ENCODE data around the gene ZFP3.
"Not testable (repeated sequence)": the region's sequence is repeated elsewhere in the genome, so short reads cannot be mapped to it uniquely, and the experiment has no call there.

The ZFP3 gene

GRCh38 chr17:5078106-5079028 is at the start of gene ZFP3:
ZFP3 (plus strand) TSS chr17:5078467; CDS start chr17:5091505, 13,038 bp downstream.
- H3K4me3 ChIP-seq (ENCODE audit: low read length) = peak within 1 kb of the TSS; percentile 10; the same call in 1 of the 2 replicates
- H3K4me1 ChIP-seq (ENCODE audit: control insufficient read depth, insufficient read depth, low read length) = peaks cover 4% of the 10 kb centered on the region; the same call in 1 of the 2 replicates
- WGBS (ENCODE audit: insufficient coverage, insufficient read length) = 100% methylated on average over 4 of the region's 75 CpGs
- H3K27ac ChIP-seq (ENCODE audit: low read length) = no peak within 1 kb of the TSS
- no peak for DNase-seq (ENCODE audit: low read depth, low spot score)
- H3K9me3 ChIP-seq (ENCODE audit: control insufficient read depth, insufficient read depth, low read length) = no peaks in the 10 kb centered on the region
- no peaks in the 10 kb centered on the region for H3K36me3 ChIP-seq (ENCODE audit: control insufficient read depth, insufficient read depth, low read length)
- H3K27me3 ChIP-seq (ENCODE audit: control insufficient read depth, insufficient read depth, low read length) = no peaks in the 10 kb centered on the region

- H3K36me3 ChIP-seq (ENCODE audit: control insufficient read depth, insufficient read depth, low read length); H3K27ac ChIP-seq (ENCODE audit: low read length); H3K4me3 ChIP-seq (ENCODE audit: low read length); H3K4me1 ChIP-seq (ENCODE audit: control insufficient read depth, insufficient read depth, low read length); H3K27me3 ChIP-seq (ENCODE audit: control insufficient read depth, insufficient read depth, low read length); DNase-seq (ENCODE audit: low read depth, low spot score); H3K9me3 ChIP-seq (ENCODE audit: control insufficient read depth, insufficient read depth, low read length): not testable (repeated sequence)
- no CpG with 5 or more reads among the region's 2 CpGs for WGBS (ENCODE audit: insufficient coverage, insufficient read length)
Measured at GRCh38 chr17:5030168-5030567, 48.1 kb upstream of the ZFP3 start.

GRCh38 chr17:5031365-5032082 is 46.7 kb upstream of the ZFP3 start:
- H3K27me3 ChIP-seq (ENCODE audit: control insufficient read depth, insufficient read depth, low read length) = no peaks in the 10 kb centered on the region
- H3K4me1 ChIP-seq (ENCODE audit: control insufficient read depth, insufficient read depth, low read length) = no peaks in the 10 kb centered on the region
- no peaks in the 10 kb centered on the region for H3K36me3 ChIP-seq (ENCODE audit: control insufficient read depth, insufficient read depth, low read length)
- no peaks in the 10 kb centered on the region for H3K9me3 ChIP-seq (ENCODE audit: control insufficient read depth, insufficient read depth, low read length)
- peak; percentile 57 for DNase-seq (ENCODE audit: low read depth, low spot score)
- H3K27ac ChIP-seq (ENCODE audit: low read length) = no peak overlapping the region
- WGBS (ENCODE audit: insufficient coverage, insufficient read length) = no CpG with 5 or more reads among the region's 48 CpGs
- peak overlapping the region; percentile 20; the same call in 1 of the 2 replicates for H3K4me3 ChIP-seq (ENCODE audit: low read length)

- WGBS (ENCODE audit: insufficient coverage, insufficient read length) = no CpG with 5 or more reads among the region's 6 CpGs
- H3K4me1 ChIP-seq (ENCODE audit: control insufficient read depth, insufficient read depth, low read length) = no peaks in the 10 kb centered on the region
- H3K27ac ChIP-seq (ENCODE audit: low read length) = no peak overlapping the region
- no peaks in the 10 kb centered on the region for H3K9me3 ChIP-seq (ENCODE audit: control insufficient read depth, insufficient read depth, low read length)
- no peaks in the 10 kb centered on the region for H3K36me3 ChIP-seq (ENCODE audit: control insufficient read depth, insufficient read depth, low read length)
- no peak overlapping the region for H3K4me3 ChIP-seq (ENCODE audit: low read length)
- no peak for DNase-seq (ENCODE audit: low read depth, low spot score)
- no peaks in the 10 kb centered on the region for H3K27me3 ChIP-seq (ENCODE audit: control insufficient read depth, insufficient read depth, low read length)
Measured at GRCh38 chr17:5032865-5033264, 45.4 kb upstream of the ZFP3 start.

GRCh38 chr17:5033352-5034015 is 44.8 kb upstream of the ZFP3 start:
- DNase-seq (ENCODE audit: low read depth, low spot score) = no peak
- Histone ChIP-seq H3K4me3 (ENCODE audit: low read length) (no peak overlapping the region), H3K27ac (ENCODE audit: low read length) (no peak overlapping the region)

GRCh38 chr17:5034063-5034462 is 44.2 kb upstream of the ZFP3 start:
- Histone ChIP-seq H3K27me3 (ENCODE audit: control insufficient read depth, insufficient read depth, low read length) (no peaks in the 10 kb centered on the region), H3K4me1 (ENCODE audit: control insufficient read depth, insufficient read depth, low read length) (no peaks in the 10 kb centered on the region), H3K27ac (ENCODE audit: low read length) (no peak overlapping the region), H3K4me3 (ENCODE audit: low read length) (no peak overlapping the region), H3K36me3 (ENCODE audit: control insufficient read depth, insufficient read depth, low read length) (no peaks in the 10 kb centered on the region), H3K9me3 (ENCODE audit: control insufficient read depth, insufficient read depth, low read length) (no peaks in the 10 kb centered on the region)
- DNase-seq (ENCODE audit: low read depth, low spot score) = no peak
- no CpG with 5 or more reads among the region's 5 CpGs for WGBS (ENCODE audit: insufficient coverage, insufficient read length)

More at GRCh38 chr17:5033352-5034015, 44.8 kb upstream of the ZFP3 start:
- H3K27me3 ChIP-seq (ENCODE audit: control insufficient read depth, insufficient read depth, low read length) = no peaks in the 10 kb centered on the region
- H3K9me3 ChIP-seq (ENCODE audit: control insufficient read depth, insufficient read depth, low read length) = no peaks in the 10 kb centered on the region
- H3K4me1 ChIP-seq (ENCODE audit: control insufficient read depth, insufficient read depth, low read length) = no peaks in the 10 kb centered on the region
- H3K36me3 ChIP-seq (ENCODE audit: control insufficient read depth, insufficient read depth, low read length) = no peaks in the 10 kb centered on the region
- no CpG with 5 or more reads among the region's 13 CpGs for WGBS (ENCODE audit: insufficient coverage, insufficient read length)

GRCh38 chr17:5034651-5035050 is 43.6 kb upstream of the ZFP3 start:
- H3K27ac ChIP-seq (ENCODE audit: low read length) = no peak overlapping the region
- H3K4me3 ChIP-seq (ENCODE audit: low read length) = no peak overlapping the region
- no peaks in the 10 kb centered on the region for H3K4me1 ChIP-seq (ENCODE audit: control insufficient read depth, insufficient read depth, low read length)
- no CpG with 5 or more reads among the region's 14 CpGs for WGBS (ENCODE audit: insufficient coverage, insufficient read length)
- no peaks in the 10 kb centered on the region for H3K36me3 ChIP-seq (ENCODE audit: control insufficient read depth, insufficient read depth, low read length)
- DNase-seq (ENCODE audit: low read depth, low spot score) = no peak
- no peaks in the 10 kb centered on the region for H3K27me3 ChIP-seq (ENCODE audit: control insufficient read depth, insufficient read depth, low read length)
- no peaks in the 10 kb centered on the region for H3K9me3 ChIP-seq (ENCODE audit: control insufficient read depth, insufficient read depth, low read length)

GRCh38 chr17:5035315-5035714 is 43.0 kb upstream of the ZFP3 start, which contains the start of gene SLC52A1:
SLC52A1 (minus strand) TSS chr17:5035426; CDS start chr17:5034606, 820 bp downstream.
- WGBS (ENCODE audit: insufficient coverage, insufficient read length) = no CpG with 5 or more reads among the region's 24 CpGs
- peak within 1 kb of the TSS; percentile 22; the same call in 1 of the 2 replicates for H3K4me3 ChIP-seq (ENCODE audit: low read length)
- no peak for DNase-seq (ENCODE audit: low read depth, low spot score)

GRCh38 chr17:5042157-5043022 is 35.9 kb upstream of the ZFP3 start:
- no peak for DNase-seq (ENCODE audit: low read depth, low spot score)
- no peaks in the 10 kb centered on the region for H3K4me1 ChIP-seq (ENCODE audit: control insufficient read depth, insufficient read depth, low read length)
- no peaks in the 10 kb centered on the region for H3K27me3 ChIP-seq (ENCODE audit: control insufficient read depth, insufficient read depth, low read length)
- no peaks in the 10 kb centered on the region for H3K9me3 ChIP-seq (ENCODE audit: control insufficient read depth, insufficient read depth, low read length)
- no CpG with 5 or more reads among the region's 15 CpGs for WGBS (ENCODE audit: insufficient coverage, insufficient read length)
- no peaks in the 10 kb centered on the region for H3K36me3 ChIP-seq (ENCODE audit: control insufficient read depth, insufficient read depth, low read length)
- no peak overlapping the region for H3K27ac ChIP-seq (ENCODE audit: low read length)
- no peak overlapping the region for H3K4me3 ChIP-seq (ENCODE audit: low read length)

More at GRCh38 chr17:5035315-5035714, 43.0 kb upstream of the ZFP3 start, which contains the start of gene SLC52A1:
- Histone ChIP-seq H3K27me3 (ENCODE audit: control insufficient read depth, insufficient read depth, low read length) (no peaks in the 10 kb centered on the region), H3K27ac (ENCODE audit: low read length) (no peak within 1 kb of the TSS), H3K4me1 (ENCODE audit: control insufficient read depth, insufficient read depth, low read length) (no peaks in the 10 kb centered on the region), H3K36me3 (ENCODE audit: control insufficient read depth, insufficient read depth, low read length) (no peaks in the 10 kb centered on the region), H3K9me3 (ENCODE audit: control insufficient read depth, insufficient read depth, low read length) (no peaks in the 10 kb centered on the region)
